AG04449 (cell line): Measurements from ENCODE around the gene NDST3.
A peak's percentile ranks its signal among the peaks of the same experiment; 100 is the strongest.
"Not testable (repeated sequence)": the region's sequence is repeated elsewhere in the genome, so short reads cannot be mapped to it uniquely, and the experiment has no call there.

Source experiments
- CTCF ChIA-PET: fragments of 350-600 bp; formaldehyde crosslinking; extraction: SDS; loops from one replicate; lab custom pipeline; 2021; ENCODE audit warnings: antibody characterized with exemption; lab: Yijun Ruan, JAX
- POLR2A ChIA-PET: fragments of 400-600, 350-600 bp; formaldehyde crosslinking; extraction: SDS; loops from one replicate; lab custom pipeline; 2020; ENCODE audit warnings: antibody characterized with exemption, inconsistent platforms; lab: Yijun Ruan, JAX
- DNase-seq: peaks from one replicate; pipeline ENCODE4 v3.0.0-alpha.2; 2010; ENCODE audit warnings: low read depth, low spot score
- H3K4me3 ChIP-seq: 2 replicates; pipeline ENCODE4 v1.5.1; 2011; ENCODE audit warnings: low read depth, mild to moderate bottlenecking, control low read depth, low read length
- TF ChIP-seq, protein P1 (sequence below): IDR thresholded peaks from one replicate; pipeline ENCODE4 v1.5.1; 2011; ENCODE audit warnings: mild to moderate bottlenecking, moderate library complexity, low read length, control low read depth, inconsistent platforms; ENCODE audit not compliant: insufficient read depth; ENCODE audit errors: missing control alignments

Gene NDST3

DNA sequence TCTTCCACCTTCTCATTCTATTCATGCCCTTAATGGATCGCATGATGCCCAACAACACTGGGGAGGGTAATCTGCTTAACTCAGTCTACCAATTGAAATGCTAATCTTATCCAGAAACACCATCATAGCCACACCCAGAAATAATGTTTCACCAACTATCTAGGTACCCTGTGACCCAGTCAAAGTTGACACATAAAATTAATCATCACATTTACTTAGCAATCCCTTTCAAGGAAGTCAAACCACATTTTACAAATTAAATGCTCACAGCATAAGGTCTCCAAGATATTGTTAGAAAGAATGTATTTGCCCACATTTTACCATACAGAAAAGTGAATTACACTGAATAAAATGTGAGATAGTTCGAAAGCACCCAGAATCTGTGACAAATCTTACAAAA is 226.0 kb downstream of the NDST3 start:
- CTCF ChIA-PET: interaction anchor here (1.3 kb wide), 1 partner anchor 1126 kb away, joined by 3 read pairs; no protein-coding TSS in a partner anchor
- DNase-seq: no peak
- TF ChIP-seq, protein P1, sequence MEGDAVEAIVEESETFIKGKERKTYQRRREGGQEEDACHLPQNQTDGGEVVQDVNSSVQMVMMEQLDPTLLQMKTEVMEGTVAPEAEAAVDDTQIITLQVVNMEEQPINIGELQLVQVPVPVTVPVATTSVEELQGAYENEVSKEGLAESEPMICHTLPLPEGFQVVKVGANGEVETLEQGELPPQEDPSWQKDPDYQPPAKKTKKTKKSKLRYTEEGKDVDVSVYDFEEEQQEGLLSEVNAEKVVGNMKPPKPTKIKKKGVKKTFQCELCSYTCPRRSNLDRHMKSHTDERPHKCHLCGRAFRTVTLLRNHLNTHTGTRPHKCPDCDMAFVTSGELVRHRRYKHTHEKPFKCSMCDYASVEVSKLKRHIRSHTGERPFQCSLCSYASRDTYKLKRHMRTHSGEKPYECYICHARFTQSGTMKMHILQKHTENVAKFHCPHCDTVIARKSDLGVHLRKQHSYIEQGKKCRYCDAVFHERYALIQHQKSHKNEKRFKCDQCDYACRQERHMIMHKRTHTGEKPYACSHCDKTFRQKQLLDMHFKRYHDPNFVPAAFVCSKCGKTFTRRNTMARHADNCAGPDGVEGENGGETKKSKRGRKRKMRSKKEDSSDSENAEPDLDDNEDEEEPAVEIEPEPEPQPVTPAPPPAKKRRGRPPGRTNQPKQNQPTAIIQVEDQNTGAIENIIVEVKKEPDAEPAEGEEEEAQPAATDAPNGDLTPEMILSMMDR: no peak
- POLR2A ChIA-PET: no interaction called here
- H3K4me3 ChIP-seq: no peak overlapping the region

DNA sequence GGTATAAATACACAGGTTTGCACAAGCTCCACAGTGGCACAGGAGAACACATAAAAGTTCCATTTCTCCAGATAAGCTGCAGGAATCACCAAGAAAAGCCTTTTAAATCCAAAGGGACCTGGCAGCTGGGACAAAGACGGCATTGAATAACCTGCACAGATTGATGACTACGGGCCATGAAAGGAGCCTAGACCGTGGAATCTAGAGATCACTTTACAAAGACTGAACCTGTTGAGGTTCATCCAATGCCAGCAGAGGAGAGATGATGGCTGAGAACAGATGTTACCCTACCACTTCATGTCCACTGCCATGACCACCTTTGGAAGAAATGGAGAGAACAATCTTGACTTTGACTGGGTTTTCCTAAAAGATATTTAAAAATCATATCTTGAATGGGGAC is 229.8 kb downstream of the NDST3 start:
- no peak for DNase-seq
- TF ChIP-seq, protein P1: no peak
- POLR2A ChIA-PET: no interaction called here
- H3K4me3 ChIP-seq: no peak overlapping the region
- CTCF ChIA-PET: no interaction called here

DNA sequence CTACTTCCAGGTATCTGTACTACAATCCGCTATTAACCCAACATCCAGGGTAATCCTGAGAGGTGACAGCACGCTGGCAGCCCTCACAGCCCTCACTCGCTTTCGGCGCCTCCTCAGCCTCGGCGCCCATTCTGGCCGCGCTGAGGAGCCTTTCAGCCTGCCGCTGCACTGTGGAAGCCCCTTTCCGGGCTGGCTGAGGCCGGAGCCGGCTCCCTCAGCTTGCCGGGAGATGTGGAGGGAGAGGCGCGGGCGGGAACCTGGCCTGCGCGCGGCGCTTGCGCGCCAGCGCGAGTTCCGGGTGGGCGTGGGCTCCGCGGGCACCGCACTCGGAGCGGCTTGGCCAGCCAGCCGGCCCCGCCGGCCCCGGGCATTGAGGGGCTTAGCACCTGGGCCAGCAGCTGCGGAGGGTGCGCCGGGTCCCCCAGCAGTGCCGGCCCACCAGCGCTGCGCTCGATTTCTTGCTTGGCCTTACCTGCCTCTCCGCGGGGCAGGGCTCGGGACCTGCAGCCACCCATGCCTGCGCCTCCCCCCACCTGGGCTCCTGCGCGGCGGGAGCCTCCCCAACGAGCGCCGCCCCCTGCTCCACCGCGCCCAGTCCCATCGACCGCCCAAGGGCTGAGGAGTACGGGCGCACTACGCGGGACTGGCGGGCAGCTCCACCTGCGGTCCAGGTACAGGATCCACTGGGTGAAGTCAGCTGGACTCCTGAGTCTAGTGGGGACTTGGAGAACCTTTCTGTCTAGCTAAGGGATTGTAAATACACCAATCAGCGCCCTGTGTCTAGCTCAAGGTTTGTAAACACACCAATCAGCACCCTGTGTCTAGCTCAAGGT is 231.2 kb downstream of the NDST3 start:
- POLR2A ChIA-PET: interaction anchor here (0.6 kb wide), 1 partner anchor 207 kb away, joined by 3 read pairs; no protein-coding TSS in a partner anchor
- TF ChIP-seq, protein P1: no peak
- H3K4me3 ChIP-seq: peak overlapping the region; percentile 50
- no peak for DNase-seq
- CTCF ChIA-PET: interaction anchor here (2.0 kb wide), 1 partner anchor 1130 kb away, joined by 6 read pairs; no protein-coding TSS in a partner anchor

DNA sequence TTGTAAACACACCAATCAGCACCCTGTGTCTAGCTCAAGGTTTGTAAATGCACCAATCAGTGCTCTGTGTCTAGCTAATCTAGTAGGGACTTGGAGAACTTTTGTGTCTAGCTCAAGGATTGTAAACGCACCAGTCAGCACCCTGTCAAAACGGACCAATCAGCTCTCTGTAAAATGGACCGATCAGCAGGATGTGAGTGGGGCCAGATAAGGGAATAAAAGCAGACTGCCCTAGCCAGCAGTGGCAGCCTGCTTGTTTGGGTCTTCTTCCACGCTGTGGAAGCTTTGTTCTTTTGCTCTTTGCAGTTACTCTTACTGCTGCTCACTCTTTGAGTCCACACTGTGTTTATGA is 231.8 kb downstream of the NDST3 start:
- ChIA-PET CTCF (interaction anchor here (2.0 kb wide), 1 partner anchor 1131 kb away, joined by 6 read pairs; no protein-coding TSS in a partner anchor), POLR2A (interaction anchor here (0.6 kb wide), 1 partner anchor 208 kb away, joined by 3 read pairs; no protein-coding TSS in a partner anchor)
- DNase-seq, H3K4me3 ChIP-seq: not testable (repeated sequence)

DNA sequence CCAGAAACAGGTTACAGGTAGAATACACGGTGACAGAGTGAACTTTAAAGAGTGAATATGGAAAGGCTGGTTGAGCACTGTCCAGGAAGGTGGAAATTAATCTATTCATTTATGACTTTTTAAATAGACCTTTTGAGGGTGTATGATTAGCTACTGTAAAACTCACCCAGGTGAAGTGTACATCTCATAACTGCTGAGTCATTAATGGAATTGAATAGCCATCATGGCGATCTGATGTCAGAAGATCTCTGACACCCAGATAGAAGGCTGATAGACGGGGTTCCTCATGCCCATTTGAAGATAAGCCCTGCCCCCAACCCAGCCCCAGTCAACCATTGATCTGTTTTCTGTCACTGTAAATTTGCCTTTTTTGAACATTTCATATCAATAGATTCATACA is 234.5 kb downstream of the NDST3 start:
- no peak for DNase-seq
- no peak overlapping the region for H3K4me3 ChIP-seq
- TF ChIP-seq, protein P1: no peak
- ChIA-PET CTCF (no interaction called here), POLR2A (no interaction called here)

DNA sequence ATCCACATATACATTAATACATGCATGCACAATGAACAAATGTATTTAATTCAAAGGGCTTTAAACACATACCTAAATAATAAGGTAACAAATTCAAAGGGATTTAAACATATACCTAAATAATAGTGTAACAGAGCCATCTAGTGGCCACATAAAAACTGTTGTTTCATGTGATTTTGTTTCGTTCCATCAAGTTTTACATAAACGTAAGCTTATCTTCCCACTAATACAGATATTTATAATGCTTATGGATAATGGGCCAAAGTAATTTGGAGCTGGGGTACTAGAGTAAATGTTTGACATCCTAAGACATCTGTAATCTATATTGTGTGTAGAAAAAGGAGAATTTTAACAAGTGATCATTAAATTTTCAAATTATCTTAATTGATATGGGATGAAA is 236.2 kb downstream of the NDST3 start:
- TF ChIP-seq, protein P1: peak; percentile 8
- CTCF ChIA-PET: interaction anchor here (0.7 to 1.7 kb wide), 12 partner anchors 12 to 1912 kb away, joined by 3 to 9 read pairs (median 4); partner anchors contain the start of gene PRSS12
- H3K4me3 ChIP-seq: no peak overlapping the region
- POLR2A ChIA-PET: no interaction called here
- DNase-seq: no peak
